ENCODE results near the gene ATP10B.

GRCh38 chr5:160742446-160742845, 109.6 kb downstream of the ATP10B start:
- TF ChIP-seq CTCF (IDR thresholded peaks at IDR 0.05) (no peak), POLR2A (IDR thresholded peaks at IDR 0.05) (no peak)

Measured in Peyer's patch (tissue), 4 donors.